Measurements from ENCODE around the gene CREG2.
"Not testable (repeated sequence)": the region's sequence is repeated elsewhere in the genome, so short reads cannot be mapped to it uniquely, and the experiment has no call there.

The CREG2 gene

DNA sequence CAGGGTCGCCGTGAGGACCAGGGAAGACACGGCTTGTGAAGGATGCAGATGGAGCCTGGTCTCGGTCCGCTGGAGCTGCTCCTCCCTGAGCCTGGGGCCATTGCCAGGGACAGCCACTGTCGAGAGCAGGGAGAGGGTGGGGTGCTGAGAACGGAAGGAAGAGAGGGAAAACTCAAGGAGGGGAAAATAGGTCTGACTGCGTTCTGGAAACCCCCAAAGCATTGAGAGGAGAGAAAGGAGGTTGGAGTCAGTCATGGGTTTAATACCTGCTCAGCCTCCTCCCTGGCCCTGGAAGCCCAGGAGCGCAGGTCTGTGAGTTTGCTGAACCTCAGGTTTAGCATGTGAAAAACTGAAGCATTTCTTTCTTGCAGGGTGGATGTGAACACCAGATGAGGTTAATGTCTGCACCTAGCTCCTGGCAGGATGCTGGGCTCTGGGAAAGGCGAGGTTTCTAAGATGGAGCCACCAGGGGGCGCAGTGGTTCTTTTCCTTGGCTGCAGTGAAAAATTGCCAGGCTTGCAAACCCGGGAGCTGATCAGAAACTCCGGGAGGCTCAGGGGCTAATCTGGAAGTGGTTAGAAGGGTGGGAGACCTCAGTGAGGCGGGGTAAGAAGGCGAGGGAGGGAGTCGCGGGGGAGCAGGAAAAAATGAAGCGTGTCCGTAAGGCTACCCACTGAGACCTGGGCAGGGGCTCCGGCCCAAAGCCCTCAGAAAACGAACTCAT lies 45.2 kb downstream of the CREG2 start:
- DNase-seq, result peak; percentile 34 to 62 (median 60)

DNA sequence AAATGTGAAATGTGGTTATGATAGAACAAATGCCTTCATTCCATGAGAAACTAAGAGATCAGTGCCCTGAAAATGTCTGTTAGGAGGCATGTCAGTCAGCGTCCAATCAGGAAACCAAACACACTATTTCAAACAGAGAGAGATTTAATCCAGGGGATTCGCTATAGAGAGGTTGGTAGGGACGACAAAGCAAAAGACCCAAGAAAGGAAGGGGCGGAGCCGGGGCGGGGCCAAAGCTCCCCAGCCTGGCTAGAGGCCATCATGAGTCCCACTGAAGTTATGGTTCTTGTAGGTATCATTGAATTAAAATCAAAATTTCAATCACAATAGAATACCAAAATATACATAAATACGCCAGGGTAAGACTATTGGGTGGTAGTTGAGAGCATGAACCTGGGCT lies 45.9 kb downstream of the CREG2 start:
- peak in 2 of 5 experiments; percentile 23 to 55 for DNase-seq

DNA sequence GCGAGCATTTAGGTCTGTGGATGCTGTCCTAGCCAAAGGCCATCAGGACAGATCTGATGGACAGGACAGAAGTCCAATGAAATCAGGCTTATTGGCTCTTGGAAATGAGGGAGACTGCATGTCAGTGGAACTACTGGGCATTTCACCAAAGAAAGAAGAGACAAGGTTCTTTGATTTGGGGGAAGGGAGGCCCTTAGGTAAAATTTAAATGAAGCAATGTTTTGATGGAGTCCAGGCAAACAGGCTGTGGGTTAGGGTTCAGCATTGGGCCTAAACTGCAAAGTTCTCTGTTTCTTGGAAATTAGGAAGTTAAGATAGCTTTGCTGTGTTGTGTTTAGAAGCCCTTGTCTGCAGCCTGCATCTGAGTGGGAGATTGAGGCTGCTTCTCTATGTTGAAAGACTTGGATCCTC lies 47.2 kb downstream of the CREG2 start:
- DNase-seq, result no peak

DNA sequence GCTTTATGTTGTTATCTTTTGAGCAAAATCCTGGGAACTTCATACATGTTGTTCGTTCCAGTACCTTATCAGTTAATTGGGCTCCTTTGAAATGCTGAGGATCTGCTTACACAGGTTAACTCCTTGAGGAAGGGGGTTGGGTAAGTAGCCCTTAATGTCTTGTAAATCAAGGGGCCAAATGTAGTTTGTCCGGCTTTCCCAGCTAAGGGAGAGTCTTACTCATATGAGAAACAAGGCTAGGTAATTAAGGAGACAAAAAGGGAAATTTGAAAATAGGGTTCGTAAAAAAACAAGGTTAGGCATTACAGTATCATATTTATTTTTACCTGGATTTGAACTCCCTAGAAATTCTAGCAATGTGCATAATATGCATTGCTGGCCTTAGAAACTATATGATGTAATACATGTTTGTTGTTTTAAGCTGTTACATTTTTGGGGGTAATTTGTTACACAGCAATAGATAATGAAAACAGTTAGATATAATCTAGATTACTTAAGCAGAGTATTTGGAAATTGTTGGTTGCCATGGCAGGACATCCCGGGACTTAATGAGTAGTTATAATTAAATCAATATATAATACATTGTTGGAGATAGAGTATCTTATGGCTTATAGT lies 47.9 kb downstream of the CREG2 start:
- no peak for DNase-seq

DNA sequence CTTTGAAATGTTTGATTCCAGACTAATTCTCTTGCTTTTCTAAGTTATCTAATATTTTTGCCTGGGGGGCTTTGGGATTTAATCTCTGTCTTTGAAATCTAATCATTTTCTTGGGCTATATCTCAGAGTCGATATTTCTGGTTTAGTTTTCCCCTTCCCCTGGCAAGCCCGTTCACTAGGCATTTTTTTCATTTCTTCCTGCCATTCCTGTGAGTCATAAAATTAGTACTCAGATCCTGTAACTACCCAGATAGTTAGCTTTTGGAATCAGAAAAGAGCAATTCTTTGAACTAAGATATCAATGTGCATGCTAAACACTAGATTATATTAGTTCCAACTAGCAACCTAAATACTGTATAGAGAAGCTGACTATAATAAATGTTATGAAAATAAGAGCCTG lies 49.4 kb downstream of the CREG2 start:
- no peak for DNase-seq

DNA sequence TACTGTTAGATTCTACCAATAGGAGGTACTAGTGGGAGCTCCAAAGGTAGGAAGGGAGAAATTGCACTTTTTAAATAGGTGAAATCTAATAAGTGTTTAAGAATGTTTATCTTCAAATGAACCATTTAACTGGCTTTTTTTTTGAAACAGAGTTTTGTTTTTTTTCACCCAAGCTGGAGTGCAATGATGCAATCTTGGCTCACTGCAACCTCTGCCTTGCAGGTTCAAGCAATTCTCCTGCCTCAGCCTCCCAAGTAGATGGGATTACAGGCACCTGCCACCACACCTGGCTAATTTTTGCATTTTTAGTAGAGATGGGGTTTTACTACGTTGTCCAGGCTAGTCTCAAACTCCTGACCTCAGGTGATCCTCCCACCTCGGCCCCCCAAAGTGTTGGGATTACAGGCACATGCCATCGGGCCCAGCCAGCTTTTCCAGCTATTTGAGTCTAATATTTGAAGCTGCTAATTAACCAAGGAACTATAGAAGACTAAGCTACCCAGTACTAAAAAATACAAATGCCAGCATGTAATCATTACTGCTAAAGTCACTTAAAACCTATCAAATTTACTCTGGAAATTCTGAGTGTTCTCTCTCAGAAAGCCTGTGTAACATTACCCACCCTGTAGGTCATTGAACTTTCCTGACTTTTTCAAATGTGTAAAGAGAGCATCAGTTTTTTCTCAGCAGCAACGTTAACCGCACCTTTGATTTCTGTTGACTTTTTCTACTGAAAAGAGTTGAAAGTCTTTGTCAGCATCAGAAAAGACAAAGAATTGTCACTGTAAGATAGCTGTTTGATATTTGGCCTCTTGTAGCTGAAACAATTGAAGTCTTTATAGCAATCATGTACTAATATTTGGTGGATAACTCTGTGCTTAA lies 54.2 kb downstream of the CREG2 start:
- no peak for DNase-seq

DNA sequence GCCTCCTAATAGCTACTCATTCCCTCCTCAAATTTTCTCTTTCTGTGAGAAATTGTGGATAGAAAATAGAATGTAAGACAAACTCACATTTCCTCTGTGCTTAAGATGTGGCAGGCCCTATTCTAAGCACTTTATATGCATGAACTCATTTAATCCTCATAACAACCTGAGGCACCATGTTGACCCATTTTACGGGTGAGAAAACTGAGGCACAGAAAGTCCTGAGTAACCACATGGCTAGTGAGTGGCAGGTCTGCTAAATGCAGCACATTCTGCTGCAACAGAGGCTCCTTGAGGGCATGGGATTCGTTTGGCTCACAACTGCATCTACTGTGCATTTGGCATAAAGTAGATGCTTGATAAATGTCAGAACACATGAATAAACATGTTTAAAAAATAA lies 56.1 kb downstream of the CREG2 start:
- no peak for DNase-seq

DNA sequence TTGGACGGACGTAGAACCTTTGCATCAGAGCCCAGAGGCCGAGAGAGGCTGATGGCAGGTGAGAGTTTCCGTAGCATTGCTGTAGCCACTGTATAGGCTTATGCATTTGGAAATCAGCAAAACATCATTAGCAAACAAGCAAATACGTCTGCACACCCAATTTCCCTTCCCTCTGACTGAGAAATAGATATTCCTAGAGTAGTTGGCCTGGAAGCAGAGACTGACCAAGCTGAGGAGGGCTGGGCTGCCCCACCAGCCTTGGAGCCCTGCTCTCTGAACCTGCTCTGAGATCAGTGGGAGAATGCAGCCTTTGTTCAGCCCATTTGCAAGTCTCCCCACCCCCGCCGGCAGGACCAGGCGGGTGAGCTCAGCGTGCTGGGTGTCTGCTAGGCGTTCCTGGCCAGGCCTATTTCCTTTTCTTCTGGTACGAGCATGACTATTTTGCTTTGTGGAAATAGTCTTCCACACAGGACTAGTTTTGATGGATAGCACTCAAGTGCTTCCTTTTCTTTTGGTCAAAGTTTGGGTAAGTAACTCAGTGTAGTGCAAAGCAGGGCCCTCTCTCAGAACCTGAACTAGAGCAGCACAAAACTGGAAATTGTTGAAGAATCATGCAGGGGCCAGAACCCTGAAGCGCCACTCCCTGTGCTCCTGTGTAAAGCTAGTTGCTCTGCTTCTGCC lies 56.9 kb downstream of the CREG2 start:
- peak in 1 of 5 experiments; percentile 49 for DNase-seq

DNA sequence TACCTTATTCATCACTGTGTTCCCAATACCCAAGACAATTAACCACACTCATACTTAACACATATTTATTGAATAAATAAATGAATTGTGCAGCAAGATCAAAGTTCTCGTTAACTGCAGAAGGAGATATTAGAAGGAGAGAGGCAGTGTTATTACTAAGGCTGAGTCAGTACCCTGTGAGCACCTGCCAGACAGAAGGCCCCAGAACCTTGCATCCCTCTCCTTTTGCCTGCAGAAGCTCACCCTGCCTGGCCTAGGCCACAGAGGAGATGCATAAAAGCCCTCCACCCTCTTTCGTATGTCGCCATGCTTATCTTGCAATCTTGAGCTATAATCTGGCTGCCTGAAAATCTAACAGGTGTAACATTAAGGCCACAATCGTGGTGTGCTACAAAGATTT lies 58.3 kb downstream of the CREG2 start:
- peak in 3 of 5 experiments; percentile 22 to 78 (median 24) for DNase-seq

DNA sequence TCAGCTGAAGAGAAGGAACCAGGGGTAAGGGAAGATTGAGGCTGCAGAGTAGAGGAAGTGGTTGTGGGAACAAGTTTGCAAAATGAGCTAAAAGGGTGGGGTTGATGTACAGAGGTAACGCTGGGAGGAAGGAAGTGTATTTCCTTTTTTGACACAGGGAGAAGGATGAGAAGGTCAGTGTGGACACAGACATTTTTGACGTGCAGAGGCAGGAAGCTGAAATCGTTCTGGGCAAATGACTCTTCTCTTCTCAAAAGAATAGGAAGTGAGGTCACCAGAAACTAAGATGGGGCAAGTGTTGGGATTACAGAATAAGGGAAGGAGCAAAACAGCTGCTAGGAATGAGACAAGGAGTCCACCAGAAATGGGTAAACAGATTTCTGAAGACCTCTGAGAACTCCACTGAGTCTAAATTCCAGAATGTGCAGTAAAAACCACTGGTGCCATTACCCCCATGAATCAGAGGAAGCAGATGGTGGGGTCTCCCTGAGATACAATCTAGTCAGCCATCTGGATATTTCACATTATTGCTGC lies 58.8 kb downstream of the CREG2 start:
- DNase-seq, result peak in 2 of 5 experiments; percentile 74 to 93

DNA sequence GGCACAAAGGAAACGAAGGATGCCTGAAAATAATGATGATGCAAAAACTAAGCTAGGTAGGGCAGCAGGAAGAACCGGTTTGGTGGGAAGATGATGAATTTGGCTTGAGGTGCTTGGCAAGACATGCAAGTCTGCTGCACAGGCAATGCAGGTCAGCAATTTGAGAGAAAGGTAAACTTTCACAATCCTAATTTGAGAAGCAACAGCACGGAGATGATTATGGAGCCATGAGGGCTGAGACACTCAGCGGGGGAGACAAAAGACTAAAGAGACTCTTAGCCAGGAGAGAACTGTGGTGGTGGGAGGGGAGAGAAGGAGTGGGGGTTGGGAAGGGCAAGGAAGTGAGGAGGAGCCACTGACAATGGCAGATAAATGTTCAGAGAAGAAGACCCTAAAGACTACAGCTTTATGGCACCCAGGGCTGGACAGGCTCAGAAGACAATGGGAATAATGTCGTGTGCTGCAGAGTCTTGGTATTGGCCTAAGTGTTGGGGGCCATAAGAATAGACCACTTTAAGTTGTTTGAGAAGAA lies 59.4 kb downstream of the CREG2 start:
- DNase-seq, result peak in 1 of 5 experiments; percentile 11

DNA sequence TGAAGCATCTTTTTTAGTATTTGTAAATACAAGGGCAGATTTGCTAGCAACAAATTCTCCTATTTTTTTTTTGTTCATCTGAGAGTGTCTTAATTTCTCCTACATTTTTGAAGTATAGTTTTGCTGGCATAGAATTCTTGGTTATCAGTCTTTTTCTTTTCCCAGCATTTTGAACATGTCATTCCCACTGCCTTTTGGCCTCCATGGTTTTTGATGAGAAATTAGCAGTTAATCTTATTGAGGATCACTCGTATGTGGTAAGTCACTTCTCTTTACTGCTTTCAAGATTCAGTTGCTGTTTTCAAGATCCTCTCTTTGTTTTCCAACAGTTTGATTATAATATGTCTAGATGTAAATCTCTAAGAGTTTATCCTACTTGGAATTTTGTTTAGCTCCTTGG lies 61.9 kb downstream of the CREG2 start:
- DNase-seq, result no peak

DNA sequence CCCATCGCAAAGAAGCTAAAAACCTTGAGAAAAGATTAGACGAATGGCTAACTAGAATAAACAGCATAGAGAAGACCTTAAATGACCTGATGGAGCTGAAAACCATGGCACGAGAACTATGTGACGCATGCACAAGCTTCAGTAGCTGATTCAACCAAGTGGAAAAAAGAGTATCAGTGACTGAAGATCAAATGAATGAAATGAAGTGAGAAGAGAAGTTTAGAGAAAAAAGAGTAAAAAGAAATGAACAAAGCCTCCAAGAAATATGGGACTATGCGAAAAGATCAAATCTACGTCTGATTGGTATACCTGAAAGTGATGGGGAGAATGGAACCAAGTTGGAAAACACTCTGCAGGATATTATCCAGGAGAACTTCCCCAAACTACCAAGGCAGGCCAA lies 70.7 kb downstream of the CREG2 start:
- DNase-seq, result not testable (repeated sequence)

DNA sequence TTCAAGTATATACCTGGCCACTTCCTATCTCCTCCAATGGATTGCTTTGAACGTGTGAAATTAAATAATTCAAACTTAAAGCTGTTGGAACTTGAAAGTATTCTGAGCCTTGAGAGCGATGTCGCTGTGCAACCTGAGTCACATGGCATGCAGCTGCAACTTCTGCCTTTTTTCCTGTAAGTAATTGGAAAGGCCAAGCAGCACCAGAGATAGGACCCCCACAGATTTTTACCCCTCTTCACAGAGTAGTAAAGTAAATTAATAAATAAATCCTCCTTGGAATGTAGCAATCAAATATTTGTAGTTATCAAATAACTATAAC lies 75.6 kb downstream of the CREG2 start:
- DNase-seq, result no peak

DNA sequence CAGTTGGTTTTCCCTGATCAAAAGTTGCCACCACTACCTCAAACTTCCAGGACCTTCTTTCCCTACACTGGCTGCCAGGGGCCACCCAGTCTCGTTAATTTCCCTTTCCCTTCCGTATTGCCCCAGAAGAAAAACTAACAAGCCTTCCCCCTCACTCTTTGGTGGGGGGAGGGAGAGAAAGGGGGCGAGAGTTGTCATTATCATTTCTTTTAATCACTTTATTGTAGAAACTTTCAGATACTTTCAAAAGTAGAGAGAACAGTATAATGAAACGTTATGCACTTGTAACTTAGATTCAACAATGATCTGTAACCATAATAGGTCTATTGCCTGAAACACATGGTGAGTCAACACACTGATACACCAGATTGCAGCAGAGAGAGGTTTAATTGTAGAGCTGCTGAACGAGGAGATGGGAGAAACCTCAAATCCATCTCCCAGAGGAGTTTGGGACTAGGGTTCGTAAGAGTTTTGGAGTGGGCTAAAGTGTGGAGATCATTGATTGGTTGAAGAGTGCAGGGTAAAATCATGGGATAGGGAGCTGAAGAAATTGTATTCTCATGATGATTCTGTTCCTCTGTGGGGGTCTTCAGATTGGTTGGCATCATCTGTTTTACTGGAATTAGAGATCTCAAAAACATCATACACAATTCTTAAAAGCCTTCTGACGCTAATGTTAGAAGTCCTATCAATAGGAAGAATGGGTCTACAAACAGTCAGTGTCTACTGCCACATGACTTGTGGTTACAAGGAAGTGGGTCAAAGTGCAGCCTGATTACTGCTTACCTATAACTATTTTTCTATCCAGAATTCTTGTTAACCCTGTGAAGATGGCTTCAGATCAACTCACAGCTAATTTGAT lies 76.2 kb downstream of the CREG2 start:
- peak in 2 of 5 experiments; percentile 36 to 79 for DNase-seq

DNA sequence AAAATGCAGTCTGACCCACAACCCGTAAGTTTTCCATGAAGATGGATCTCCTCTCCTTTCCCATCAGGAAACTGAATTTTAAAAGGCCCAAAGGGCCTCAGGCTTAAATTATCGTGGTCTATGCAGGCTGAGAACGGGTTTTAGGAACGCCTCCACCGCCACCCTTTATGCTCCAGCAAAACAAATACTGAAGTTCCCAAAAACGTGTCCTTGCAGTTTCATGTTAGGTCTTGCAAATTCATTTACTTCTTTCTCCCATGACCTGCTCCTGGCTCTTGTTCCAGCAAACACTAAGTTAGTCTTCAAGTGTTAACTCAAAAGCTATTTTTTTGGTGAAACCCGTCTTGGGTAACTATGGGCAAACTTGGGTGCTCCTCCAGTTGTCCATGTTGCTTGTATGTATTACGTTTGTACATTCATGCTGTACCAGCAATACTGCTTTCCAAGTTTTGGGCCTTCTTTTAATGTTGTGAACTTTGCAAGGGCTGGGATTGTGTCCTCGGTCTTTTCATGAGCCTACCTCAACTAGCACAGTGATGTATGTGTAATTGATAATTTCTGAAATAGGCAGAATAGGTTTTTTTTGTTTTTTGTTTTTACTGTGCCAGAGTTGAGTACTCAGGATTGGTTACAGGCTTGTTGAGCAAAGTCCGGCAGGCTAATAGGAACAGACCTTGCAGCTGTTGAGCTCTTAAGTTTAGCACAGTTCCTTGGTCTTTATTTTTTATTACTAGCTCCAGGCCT lies 77.0 kb downstream of the CREG2 start:
- no peak for DNase-seq

DNA sequence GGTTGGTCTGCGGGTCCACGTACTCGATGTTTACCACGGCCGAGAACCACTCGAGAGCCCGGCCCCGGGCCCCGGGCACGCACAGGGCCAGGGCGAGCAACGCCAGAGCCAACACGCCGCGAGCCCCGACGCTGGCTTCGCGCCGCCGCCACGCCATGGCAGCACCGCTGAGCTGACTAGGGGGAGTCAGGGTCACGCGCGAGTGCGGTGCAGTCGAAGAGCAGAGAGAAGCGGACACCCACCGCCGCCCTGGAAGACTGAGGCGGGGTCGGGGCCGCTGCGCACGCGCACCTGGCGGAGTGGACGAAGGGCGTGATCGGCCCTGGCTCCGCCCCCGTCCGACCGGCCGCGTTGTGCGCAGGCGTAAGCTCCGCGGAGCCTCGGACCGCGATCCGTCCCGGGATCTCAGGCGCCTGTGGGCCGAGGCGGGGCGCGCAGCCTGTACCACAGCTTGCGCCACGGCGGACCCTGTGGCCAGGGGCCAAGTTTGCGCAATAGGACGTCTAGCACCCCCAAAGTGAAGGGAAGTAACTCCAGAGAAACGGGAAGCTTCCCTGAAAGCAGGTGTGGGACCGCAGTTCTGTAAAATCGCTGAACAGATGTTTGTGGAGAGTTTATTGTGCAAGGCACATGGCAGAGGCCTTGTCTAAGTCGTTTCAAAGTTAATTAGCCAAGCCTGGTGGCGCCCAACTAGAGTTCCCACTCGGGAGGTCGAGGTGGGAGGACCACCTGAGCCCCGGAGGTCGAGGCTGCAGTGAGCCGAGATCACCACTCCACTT lies 78.7 kb downstream of the CREG2 start, which contains the start of gene RNF149:
RNF149 (minus strand) TSS at position 270 of the 779 bp plus-strand sequence; CDS start at position 157, 113 bp downstream.
- DNase-seq, result peak; percentile 86 to 92 (median 89)

DNA sequence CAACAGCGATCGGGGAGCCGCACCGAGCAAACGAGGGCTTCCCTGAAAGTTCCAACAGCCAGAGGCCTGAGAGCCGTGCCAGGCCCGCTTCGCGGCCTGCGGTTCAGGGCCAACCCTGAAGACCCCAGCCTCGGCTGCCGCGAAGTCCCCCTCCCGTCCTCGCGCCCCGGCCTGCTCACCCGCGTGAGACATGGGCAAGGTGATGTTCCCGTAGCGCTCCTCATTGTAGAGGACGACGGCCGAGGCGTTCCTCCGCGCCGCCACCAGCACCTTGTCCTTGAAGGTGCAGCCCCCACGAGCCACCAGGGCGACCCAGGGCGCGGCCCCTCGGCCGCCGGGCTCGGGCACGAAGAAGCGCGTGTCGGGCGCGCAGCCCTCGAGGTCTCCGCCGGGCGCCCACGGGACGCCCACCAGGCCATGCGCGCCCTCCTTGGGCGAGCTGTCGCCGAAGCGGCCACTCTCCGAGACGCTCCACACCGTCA lies 79.3 kb downstream of the CREG2 start:
- peak in 3 of 5 experiments; percentile 10 to 52 (median 24) for DNase-seq

DNA sequence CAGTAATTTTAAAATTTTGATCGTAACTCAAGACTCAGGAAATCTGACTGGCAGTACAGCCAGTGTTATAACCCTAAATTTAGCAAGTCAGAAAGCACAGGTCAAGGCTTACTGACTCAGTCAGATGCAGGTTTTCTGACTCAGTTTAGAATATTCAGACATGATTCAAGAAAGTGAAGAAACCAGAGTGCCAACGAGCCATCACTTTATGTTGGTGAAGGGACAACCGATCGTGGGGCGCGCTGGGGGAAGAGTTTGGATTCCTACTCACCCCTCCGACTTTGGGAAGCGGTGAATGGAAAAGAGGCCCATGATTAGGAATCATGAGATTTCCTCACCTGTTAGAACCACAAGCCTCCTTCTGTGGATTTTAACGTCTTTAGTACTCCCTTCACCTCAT lies 79.8 kb downstream of the CREG2 start:
- DNase-seq, result peak in 1 of 5 experiments; percentile 22
